Osteocyte (in vitro differentiated cells): Measurements from ENCODE around the gene KIF7. TPM values are rescaled to one million over a fixed set of nuclear protein-coding genes. Genes with fewer than 3 reads are reported as not detected.

Experiments
- DNase-seq: peaks from one replicate; pipeline ENCODE4 v3.0.0; 2021; ENCODE audit warnings: mixed read lengths; ENCODE audit not compliant: unreplicated experiment; ENCODE audit errors: extremely low spot score
- H3K27ac Mint-ChIP-seq: one replicate; pipeline ENCODE4 v1.8.0; 2021; ENCODE audit warnings: mild to moderate bottlenecking, mixed read lengths; ENCODE audit not compliant: unreplicated experiment
- H3K27me3 Mint-ChIP-seq: one replicate; pipeline ENCODE4 v1.8.0; 2021; ENCODE audit warnings: mixed read lengths; ENCODE audit not compliant: unreplicated experiment
- H3K36me3 Mint-ChIP-seq: one replicate; pipeline ENCODE4 v1.8.0; 2021; ENCODE audit warnings: mixed read lengths; ENCODE audit not compliant: unreplicated experiment
- H3K4me1 Mint-ChIP-seq: one replicate; pipeline ENCODE4 v1.8.0; 2021; ENCODE audit warnings: mixed read lengths; ENCODE audit not compliant: unreplicated experiment
- H3K4me3 Mint-ChIP-seq: one replicate; pipeline ENCODE4 v1.8.0; 2021; ENCODE audit warnings: mild to moderate bottlenecking, moderate library complexity, mixed read lengths; ENCODE audit not compliant: unreplicated experiment
- H3K9me3 Mint-ChIP-seq: one replicate; pipeline ENCODE4 v1.8.0; 2021; ENCODE audit warnings: mixed read lengths; ENCODE audit not compliant: unreplicated experiment
- CTCF ChIP-seq: fragments of 200-600 bp; sonication (generic); IDR thresholded peaks from 2 replicates; pipeline ENCODE4 v1.5.0; 2021; ENCODE audit warnings: antibody characterized with exemption, mild to moderate bottlenecking, moderate library complexity
- total RNA-seq: library from RNA; stranded (reverse); gene quantifications from 2 replicates; pipeline ENCODE4 v1.2.1, GENCODE V29; 2021

KIF7 gene
- total RNA-seq, 1 donor from 2014 or later = 20.0 TPM

DNA sequence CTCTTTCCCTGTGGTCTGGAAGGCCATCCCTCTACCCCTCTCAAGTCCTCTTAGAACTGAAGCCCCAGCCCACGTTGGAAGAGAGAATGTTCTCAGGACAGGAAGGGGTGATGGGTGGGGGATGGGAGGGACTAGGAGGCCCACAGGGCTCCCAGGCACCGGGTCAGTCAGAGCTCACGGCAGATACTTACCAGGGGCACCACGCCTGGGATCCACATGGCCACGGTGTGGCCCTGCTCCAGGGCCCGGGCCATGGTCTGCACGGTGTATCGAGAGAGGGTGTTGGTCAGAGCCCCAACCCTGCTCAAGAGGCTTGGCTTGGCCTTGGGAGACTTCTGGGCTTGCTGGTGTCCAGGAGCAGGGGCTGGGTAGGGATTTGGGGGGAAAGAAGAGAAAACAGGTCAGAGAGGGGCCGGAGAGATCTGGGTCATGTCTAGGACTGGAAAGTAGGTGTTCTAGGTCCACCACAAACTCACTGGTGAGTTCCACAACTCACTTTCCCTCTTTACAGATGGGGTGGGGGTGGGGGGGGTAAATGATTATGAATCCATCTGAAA is 14.1 kb upstream of the KIF7 start:
- no peak for TF ChIP-seq CTCF
- Mint-ChIP-seq H3K27ac (no peak overlapping the region), H3K27me3 (no peaks in the 10 kb centered on the region), H3K36me3 (no peaks in the 10 kb centered on the region), H3K4me1 (peaks cover 13% of the 10 kb centered on the region), H3K4me3 (no peak overlapping the region), H3K9me3 (no peaks in the 10 kb centered on the region)
- DNase-seq = no peak

- no peaks in the 10 kb centered on the region for H3K9me3 Mint-ChIP-seq
Measured at GRCh38 chr15:89668171-89668570, 12.9 kb upstream of the KIF7 start.

DNA sequence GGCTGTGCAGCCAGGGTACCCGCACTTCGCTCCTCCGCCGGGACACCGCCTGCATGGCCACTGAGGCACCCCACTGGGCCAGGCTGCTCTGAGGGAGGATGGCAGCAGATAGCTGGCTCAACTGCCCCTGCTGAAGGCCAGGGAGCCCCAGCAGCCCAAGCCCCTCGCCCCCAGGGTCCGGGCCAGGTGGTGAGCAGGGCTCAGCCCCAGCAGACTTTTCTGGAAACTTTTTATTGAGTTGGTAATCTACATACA is 12.4 kb upstream of the KIF7 start:
- Mint-ChIP-seq H3K4me1 (peaks cover 19% of the 10 kb centered on the region), H3K27ac (no peak overlapping the region), H3K4me3 (no peak overlapping the region), H3K27me3 (no peaks in the 10 kb centered on the region), H3K36me3 (no peaks in the 10 kb centered on the region), H3K9me3 (no peaks in the 10 kb centered on the region)
- no peak for TF ChIP-seq CTCF
- no peak for DNase-seq

More at GRCh38 chr15:89668171-89668570, 12.9 kb upstream of the KIF7 start:
- no peak overlapping the region for H3K4me3 Mint-ChIP-seq
- H3K36me3 Mint-ChIP-seq = no peaks in the 10 kb centered on the region
- no peaks in the 10 kb centered on the region for H3K27me3 Mint-ChIP-seq
- H3K27ac Mint-ChIP-seq = no peak overlapping the region
- DNase-seq = no peak
- H3K4me1 Mint-ChIP-seq = peaks cover 14% of the 10 kb centered on the region
- TF ChIP-seq CTCF = no peak

GRCh38 chr15:89666858-89667705 is 11.8 kb upstream of the KIF7 start:
- no peak for DNase-seq
- Mint-ChIP-seq H3K4me1 (peaks cover 22% of the 10 kb centered on the region), H3K4me3 (no peak overlapping the region), H3K36me3 (no peaks in the 10 kb centered on the region), H3K9me3 (no peaks in the 10 kb centered on the region), H3K27ac (no peak overlapping the region), H3K27me3 (no peaks in the 10 kb centered on the region)
- no peak for TF ChIP-seq CTCF

DNA sequence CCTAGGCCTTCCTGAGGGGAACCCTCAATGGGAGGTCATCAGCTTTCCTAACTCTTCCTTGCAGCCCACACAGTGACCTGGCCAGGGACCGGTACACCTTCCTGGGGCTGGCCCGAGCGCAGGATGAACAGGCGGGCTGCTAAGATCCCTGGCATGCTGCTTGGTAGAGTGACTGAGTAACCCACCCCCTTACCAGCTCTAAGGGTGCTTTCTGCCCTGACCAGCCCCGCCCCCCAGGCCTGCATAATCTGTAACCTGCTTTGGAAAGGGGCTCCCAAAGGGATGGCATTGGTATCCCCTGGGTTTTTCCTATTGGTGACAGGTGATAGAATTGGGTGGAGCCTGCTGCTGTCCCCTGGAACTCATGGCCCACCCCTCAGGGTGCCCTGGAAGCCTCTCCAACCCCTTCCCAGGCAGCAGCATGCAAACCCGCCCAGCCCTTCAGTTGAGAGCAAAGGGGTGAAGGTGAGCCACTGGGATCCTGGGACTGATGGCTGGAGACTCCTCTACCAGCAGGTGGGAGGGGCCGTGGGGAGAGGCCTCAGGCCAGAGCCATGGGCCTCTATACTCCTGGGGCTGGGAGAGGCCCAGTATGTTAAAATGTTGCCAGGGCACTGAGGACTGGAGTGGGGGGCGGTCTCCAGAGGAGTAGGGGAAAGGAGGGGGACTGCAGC is 11.1 kb upstream of the KIF7 start:
- DNase-seq = no peak
- peak overlapping the region; percentile 26 for H3K4me3 Mint-ChIP-seq
- H3K9me3 Mint-ChIP-seq = no peaks in the 10 kb centered on the region
- H3K36me3 Mint-ChIP-seq = no peaks in the 10 kb centered on the region
- H3K4me1 Mint-ChIP-seq = peaks cover 22% of the 10 kb centered on the region
- no peaks in the 10 kb centered on the region for H3K27me3 Mint-ChIP-seq
- TF ChIP-seq CTCF = no peak
- peak overlapping the region; percentile 41 for H3K27ac Mint-ChIP-seq
